Activated CD8-positive, alpha-beta T cell treated with anti-CD3 and anti-CD28 coated beads for 36 hours (primary cell): Measurements from ENCODE around the gene SPAG16. TPM values are rescaled to one million over a fixed set of nuclear protein-coding genes. Genes with fewer than 3 reads are reported as not detected.

ENCODE experiments used
- ATAC-seq: fragments of 200-7000 bp; cut with Tn5 transposase; one replicate; pipeline ENCODE4 v1.10.0; 2021; ENCODE audit warnings: mild to moderate bottlenecking, moderate library complexity
- CTCF ChIA-PET: fragments of 350-600 bp; sonication (Branson Sonifier 250); formaldehyde crosslinking; loops from one replicate; lab custom pipeline; 2021; ENCODE audit warnings: antibody characterized with exemption; lab: Charles Lee
- POLR2A ChIA-PET: fragments of 350-600 bp; sonication (Branson Sonifier 250); formaldehyde crosslinking; loops from one replicate; lab custom pipeline; 2021; ENCODE audit warnings: antibody characterized with exemption; lab: Charles Lee
- DNase-seq: peaks from one replicate; pipeline ENCODE4 v3.0.0-alpha.2; 2020
- H3K27ac Mint-ChIP-seq: one replicate; pipeline ENCODE4 v1.8.0; 2021; ENCODE audit warnings: mild to moderate bottlenecking, mixed read lengths
- H3K27me3 Mint-ChIP-seq: one replicate; pipeline ENCODE4 v1.8.0; 2021; ENCODE audit warnings: mixed read lengths
- H3K36me3 Mint-ChIP-seq: one replicate; pipeline ENCODE4 v1.8.0; 2021; ENCODE audit warnings: low read depth, mixed read lengths
- H3K4me1 Mint-ChIP-seq: one replicate; pipeline ENCODE4 v1.8.0; 2021; ENCODE audit warnings: low read depth, mixed read lengths
- H3K4me3 Mint-ChIP-seq: one replicate; pipeline ENCODE4 v1.8.0; 2021; ENCODE audit warnings: mild to moderate bottlenecking, moderate library complexity, mixed read lengths
- H3K9me3 Mint-ChIP-seq: one replicate; pipeline ENCODE4 v1.8.0; 2021; ENCODE audit warnings: mixed read lengths
- intact Hi-C: fragments of 100-400 bp; cut with micrococcal nuclease; formaldehyde crosslinking; loops from one replicate; pipeline ENCODE4 v1.10.0; 2022
- total RNA-seq, 2 experiments: library from RNA; stranded (reverse); gene quantifications; one replicate each; pipeline ENCODE4 v1.2.3, GENCODE V29; 2021
- TF ChIP-seq, protein P1 (sequence below): fragments of 200-600 bp; IDR thresholded peaks from one replicate; pipeline ENCODE4 v1.8.0; 2022; ENCODE audit warnings: antibody characterized with exemption, mild to moderate bottlenecking

Gene SPAG16
- total RNA-seq, 2 experiments from 2014 or later, result 9.4 to 11.7 TPM

DNA sequence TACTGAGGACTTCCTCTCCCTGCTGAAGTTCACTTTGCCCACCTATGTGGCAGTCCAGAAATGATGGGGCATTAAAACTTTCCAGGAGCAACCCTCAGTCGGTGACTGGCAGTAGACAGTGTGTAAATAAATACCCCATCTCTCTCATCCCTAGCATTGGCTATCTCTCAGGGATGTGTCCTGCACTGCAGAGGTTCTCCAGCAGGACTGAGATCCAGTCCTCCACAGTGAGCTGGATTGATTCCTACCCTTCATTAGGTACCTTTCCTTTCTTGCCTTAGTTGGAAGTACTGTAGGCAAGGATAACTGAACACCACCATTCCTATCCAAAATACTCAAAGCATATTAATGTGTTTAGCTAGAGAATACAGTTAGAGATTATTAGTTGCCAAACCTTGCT, 441.8 kb downstream of the SPAG16 start:
- CTCF ChIA-PET, result no interaction called here
- H3K36me3 Mint-ChIP-seq, result no peaks in the 10 kb centered on the region
- no peak overlapping the region for H3K4me3 Mint-ChIP-seq
- ATAC-seq (no peak), DNase-seq (no peak)
- H3K4me1 Mint-ChIP-seq, result no peaks in the 10 kb centered on the region
- intact Hi-C loops, result no loop called here
- no peaks in the 10 kb centered on the region for H3K27me3 Mint-ChIP-seq
- POLR2A ChIA-PET, result no interaction called here
- no peaks in the 10 kb centered on the region for H3K9me3 Mint-ChIP-seq
- no peak overlapping the region for H3K27ac Mint-ChIP-seq
- TF ChIP-seq, protein P1, sequence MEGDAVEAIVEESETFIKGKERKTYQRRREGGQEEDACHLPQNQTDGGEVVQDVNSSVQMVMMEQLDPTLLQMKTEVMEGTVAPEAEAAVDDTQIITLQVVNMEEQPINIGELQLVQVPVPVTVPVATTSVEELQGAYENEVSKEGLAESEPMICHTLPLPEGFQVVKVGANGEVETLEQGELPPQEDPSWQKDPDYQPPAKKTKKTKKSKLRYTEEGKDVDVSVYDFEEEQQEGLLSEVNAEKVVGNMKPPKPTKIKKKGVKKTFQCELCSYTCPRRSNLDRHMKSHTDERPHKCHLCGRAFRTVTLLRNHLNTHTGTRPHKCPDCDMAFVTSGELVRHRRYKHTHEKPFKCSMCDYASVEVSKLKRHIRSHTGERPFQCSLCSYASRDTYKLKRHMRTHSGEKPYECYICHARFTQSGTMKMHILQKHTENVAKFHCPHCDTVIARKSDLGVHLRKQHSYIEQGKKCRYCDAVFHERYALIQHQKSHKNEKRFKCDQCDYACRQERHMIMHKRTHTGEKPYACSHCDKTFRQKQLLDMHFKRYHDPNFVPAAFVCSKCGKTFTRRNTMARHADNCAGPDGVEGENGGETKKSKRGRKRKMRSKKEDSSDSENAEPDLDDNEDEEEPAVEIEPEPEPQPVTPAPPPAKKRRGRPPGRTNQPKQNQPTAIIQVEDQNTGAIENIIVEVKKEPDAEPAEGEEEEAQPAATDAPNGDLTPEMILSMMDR, result no peak

DNA sequence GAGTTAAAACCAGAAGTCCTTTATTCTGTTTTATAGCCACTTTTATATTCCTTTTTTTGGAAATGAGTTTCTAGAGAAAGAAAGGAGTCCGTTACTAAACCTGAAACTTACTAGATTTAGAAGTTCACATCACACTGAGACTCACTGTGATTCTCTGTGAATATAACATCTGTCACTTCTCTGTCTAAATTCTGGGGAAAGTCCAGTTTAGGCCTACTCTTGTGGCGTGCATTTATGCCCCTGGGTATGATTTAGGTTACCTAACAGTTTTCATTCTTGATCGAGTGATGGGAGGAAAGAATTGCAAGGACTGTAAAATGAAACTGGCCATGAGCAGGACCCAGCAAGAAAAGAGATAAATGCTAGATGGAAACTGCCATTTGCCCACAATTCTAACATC, 449.6 kb downstream of the SPAG16 start:
- H3K36me3 Mint-ChIP-seq, result no peaks in the 10 kb centered on the region
- no peaks in the 10 kb centered on the region for H3K4me1 Mint-ChIP-seq
- TF ChIP-seq, protein P1, result no peak
- H3K27me3 Mint-ChIP-seq, result no peaks in the 10 kb centered on the region
- no peak overlapping the region for H3K4me3 Mint-ChIP-seq
- no peak overlapping the region for H3K27ac Mint-ChIP-seq
- DNase-seq, result no peak
- H3K9me3 Mint-ChIP-seq, result no peaks in the 10 kb centered on the region
- no peak for ATAC-seq
- POLR2A ChIA-PET, result no interaction called here
- CTCF ChIA-PET, result no interaction called here
- intact Hi-C loops, result no loop called here

DNA sequence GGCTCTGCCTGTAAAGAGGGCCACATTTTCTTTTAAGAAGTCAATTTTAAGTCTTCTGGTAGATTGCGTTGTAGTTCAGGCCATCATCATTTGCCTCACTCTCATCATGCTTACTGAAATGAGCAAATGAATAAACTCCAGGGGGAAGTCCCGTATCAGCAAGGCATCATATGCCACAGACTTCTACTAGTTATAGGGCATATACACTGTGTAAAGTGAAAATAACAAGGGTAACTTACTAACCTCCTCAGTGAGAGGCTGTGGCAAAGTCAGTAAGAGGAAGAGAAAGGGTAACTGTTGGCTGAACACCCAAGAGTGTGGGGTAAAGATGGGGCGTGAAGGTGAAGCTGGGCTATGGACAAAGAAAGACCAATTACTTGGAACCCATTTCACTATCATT, 456.2 kb downstream of the SPAG16 start:
- Mint-ChIP-seq H3K9me3 (no peaks in the 10 kb centered on the region), H3K4me3 (no peak overlapping the region), H3K36me3 (no peaks in the 10 kb centered on the region), H3K27me3 (no peaks in the 10 kb centered on the region), H3K27ac (no peak overlapping the region), H3K4me1 (no peaks in the 10 kb centered on the region)
- ChIA-PET POLR2A (no interaction called here), CTCF (interaction anchor here (0.7 kb wide), 1 partner anchor 863 kb away, joined by 3 read pairs; no protein-coding TSS in a partner anchor)
- intact Hi-C loops, result no loop called here
- ATAC-seq, result no peak
- no peak for DNase-seq
- TF ChIP-seq, protein P1, result no peak

DNA sequence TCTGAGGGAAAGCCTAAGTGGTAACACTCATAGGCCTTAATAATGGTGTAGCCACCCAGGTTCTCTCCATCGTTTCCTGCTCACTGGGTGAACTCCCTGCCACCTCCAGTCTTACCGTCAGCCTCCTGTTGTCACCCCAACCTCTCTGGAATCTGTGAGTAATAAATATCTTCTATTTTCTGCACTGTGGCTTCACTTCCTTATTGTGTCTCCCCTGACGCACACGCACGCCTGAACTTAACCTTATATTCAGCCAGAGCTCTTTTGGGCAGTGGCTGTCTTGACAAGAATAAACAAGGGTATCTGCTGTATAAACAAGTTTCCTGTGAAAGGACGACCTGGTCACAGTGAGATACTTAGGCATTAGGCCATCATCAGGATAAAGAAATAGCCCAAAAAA, 467.2 kb downstream of the SPAG16 start:
- peaks cover 2% of the 10 kb centered on the region for H3K27me3 Mint-ChIP-seq
- DNase-seq (no peak), ATAC-seq (no peak)
- CTCF ChIA-PET, result no interaction called here
- no peak overlapping the region for H3K27ac Mint-ChIP-seq
- no peak overlapping the region for H3K4me3 Mint-ChIP-seq
- POLR2A ChIA-PET, result no interaction called here
- H3K4me1 Mint-ChIP-seq, result no peaks in the 10 kb centered on the region
- H3K9me3 Mint-ChIP-seq, result no peaks in the 10 kb centered on the region
- no peaks in the 10 kb centered on the region for H3K36me3 Mint-ChIP-seq
- intact Hi-C loops, result no loop called here
- TF ChIP-seq, protein P1, result no peak

DNA sequence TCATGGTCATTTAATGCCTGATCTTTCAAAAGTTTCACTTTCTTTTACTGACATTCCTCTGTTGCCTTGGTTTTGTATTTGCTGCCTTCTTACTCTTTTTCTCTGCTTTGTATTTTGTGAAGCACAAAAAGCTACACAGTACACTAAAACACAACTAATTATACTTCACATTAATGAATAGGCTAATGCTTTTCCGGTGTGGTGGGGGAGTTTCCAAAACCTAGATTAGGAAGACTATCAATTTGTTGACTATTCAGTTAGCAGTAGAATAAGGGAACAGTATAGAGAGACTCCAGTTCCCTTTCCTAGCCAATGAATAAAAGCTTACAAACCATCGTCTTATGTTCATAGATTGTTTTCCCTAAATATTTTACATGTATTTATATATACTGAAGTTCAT, 468.3 kb downstream of the SPAG16 start:
- no peaks in the 10 kb centered on the region for H3K4me1 Mint-ChIP-seq
- H3K4me3 Mint-ChIP-seq, result no peak overlapping the region
- intact Hi-C loops, result no loop called here
- CTCF ChIA-PET, result no interaction called here
- ATAC-seq (no peak), DNase-seq (no peak)
- H3K27ac Mint-ChIP-seq, result no peak overlapping the region
- H3K27me3 Mint-ChIP-seq, result peaks cover 2% of the 10 kb centered on the region
- no peaks in the 10 kb centered on the region for H3K36me3 Mint-ChIP-seq
- no peaks in the 10 kb centered on the region for H3K9me3 Mint-ChIP-seq
- TF ChIP-seq, protein P1, result no peak
- POLR2A ChIA-PET, result no interaction called here
